SK-N-SH (cell line): ENCODE data around the gene CYP26B1.

Experiments used
- CHD2 ChIP-seq: fragments of 150-350 bp; IDR thresholded peaks from 2 replicates; pipeline ENCODE4 v1.6.1; 2018; ENCODE audit warnings: low read length; ENCODE audit not compliant: partially characterized antibody
- CTCF ChIP-seq: fragments of 200-600 bp; sonication (generic); IDR thresholded peaks from 2 replicates; pipeline ENCODE4 v1.6.1; 2017; ENCODE audit warnings: antibody characterized with exemption, mild to moderate bottlenecking, moderate library complexity
- ELF1 ChIP-seq: IDR thresholded peaks from 2 replicates; pipeline ENCODE4 v1.4.0; 2012
- EP300 ChIP-seq, 2 experiments: IDR thresholded peaks; 2 replicates each; pipeline versions ENCODE4 v1.4.0 to v1.6.1; 2012; ENCODE audit warnings: borderline replicate concordance in 1 of 2, low read depth in 1 of 2, low read length in 1 of 2
- GATA2 ChIP-seq: sonication (generic); formaldehyde crosslinking; IDR thresholded peaks from 2 replicates; pipeline ENCODE4 v1.5.0; 2020; ENCODE audit warnings: mild to moderate bottlenecking, missing genetic modification reagents
- IRF3 ChIP-seq: fragments of 150-350 bp; IDR thresholded peaks from 2 replicates; pipeline ENCODE4 v1.6.1; 2016; ENCODE audit warnings: mild to moderate bottlenecking, low read depth, low read length
- JUND ChIP-seq: IDR thresholded peaks from 2 replicates; pipeline ENCODE4 v1.4.0; 2012
- MEF2A ChIP-seq: IDR thresholded peaks from 2 replicates; pipeline ENCODE4 v1.4.0; 2012; ENCODE audit warnings: low read depth, borderline replicate concordance
- MXI1 ChIP-seq: IDR thresholded peaks from 2 replicates; pipeline ENCODE4 v1.6.1; 2012; ENCODE audit warnings: mild to moderate bottlenecking, low read depth, low read length, improper control_type of control experiment
- NFIC ChIP-seq: IDR thresholded peaks from 2 replicates; pipeline ENCODE4 v1.4.0; 2012; ENCODE audit warnings: borderline replicate concordance
- POLR2AphosphoS5 ChIP-seq: IDR thresholded peaks from 2 replicates; pipeline ENCODE4 v1.6.1; 2012; ENCODE audit warnings: low read depth, low read length
- SMC3 ChIP-seq: IDR thresholded peaks from 2 replicates; pipeline ENCODE4 v1.6.1; 2012; ENCODE audit warnings: low read depth, low read length, improper control_type of control experiment
- USF2 ChIP-seq: fragments of 150-350 bp; IDR thresholded peaks from 2 replicates; pipeline ENCODE4 v1.6.1; 2017; ENCODE audit warnings: antibody characterized with exemption, low read length, low read depth, borderline replicate concordance

DNA sequence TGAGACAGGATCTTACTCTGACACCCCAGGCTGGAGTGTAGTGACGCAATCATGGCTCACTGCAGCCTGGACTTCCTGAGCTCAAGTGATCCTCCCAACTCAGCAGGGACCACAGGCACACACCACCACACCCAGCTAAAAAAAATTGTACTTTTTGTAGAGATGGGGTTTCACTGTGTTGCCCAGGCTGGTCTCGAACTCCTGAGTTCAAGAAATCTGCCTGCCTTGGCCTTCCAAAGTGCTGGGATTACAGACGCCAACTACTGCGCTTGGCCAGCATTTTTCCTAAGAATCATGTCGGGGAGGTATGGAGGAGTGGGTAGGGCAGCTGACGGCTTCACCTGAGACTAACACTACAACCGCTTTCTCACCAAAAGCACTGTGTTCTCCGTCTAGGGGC, 50.4 kb downstream of the CYP26B1 start:
- TF ChIP-seq CTCF: no peak
- TF ChIP-seq IRF3: no peak
- TF ChIP-seq NFIC: no peak
- TF ChIP-seq ELF1: no peak
- TF ChIP-seq JUND: no peak
- TF ChIP-seq MEF2A: no peak
- TF ChIP-seq EP300 (IDR thresholded peaks at IDR 0.05; ENCODE audit: borderline replicate concordance in 1 of 2, low read depth in 1 of 2, low read length in 1 of 2): no peak
- no peak for TF ChIP-seq POLR2AphosphoS5
- no peak for TF ChIP-seq MXI1
- TF ChIP-seq CHD2: no peak
- no peak for TF ChIP-seq USF2
- no peak for TF ChIP-seq GATA2
- no peak for TF ChIP-seq SMC3
